H9 (cell line): ENCODE measurements around the gene CCDC28A. TPM values are rescaled to one million over a fixed set of nuclear protein-coding genes. Genes with fewer than 3 reads are reported as not detected.

ENCODE experiments used
- DNase-seq: peaks from one replicate; pipeline ENCODE4 v3.0.0-alpha.2; 2017
- H2AFZ ChIP-seq: one replicate; pipeline ENCODE4 v1.6.1; 2013; ENCODE audit warnings: mild to moderate bottlenecking, low read length, control low read depth, moderate library complexity
- H2AK5ac ChIP-seq: 2 replicates; pipeline ENCODE4 v1.6.1; 2013; ENCODE audit warnings: low read length, control low read depth, mixed read lengths; ENCODE audit not compliant: insufficient read length
- H2BK120ac ChIP-seq: one replicate; pipeline ENCODE4 v1.6.1; 2013; ENCODE audit warnings: low read depth, mild to moderate bottlenecking, low read length, control low read depth, inconsistent platforms; ENCODE audit not compliant: poor library complexity, severe bottlenecking
- H2BK12ac ChIP-seq: 2 replicates; pipeline ENCODE4 v1.6.1; 2013; ENCODE audit warnings: low read length, control low read depth, mixed read lengths, low read depth; ENCODE audit not compliant: insufficient read length
- H2BK15ac ChIP-seq: 2 replicates; pipeline ENCODE4 v1.6.1; 2013; ENCODE audit warnings: low read depth, low read length, control low read depth
- H2BK20ac ChIP-seq: one replicate; pipeline ENCODE4 v1.6.1; 2013; ENCODE audit warnings: low read depth, mild to moderate bottlenecking, low read length, control low read depth, inconsistent platforms; ENCODE audit not compliant: poor library complexity, severe bottlenecking
- H2BK5ac ChIP-seq: 2 replicates; pipeline ENCODE4 v1.6.1; 2013; ENCODE audit warnings: low read length, control low read depth, mixed read lengths; ENCODE audit not compliant: insufficient read length
- H3K14ac ChIP-seq: 2 replicates; pipeline ENCODE4 v1.6.1; 2013; ENCODE audit warnings: low read length, control low read depth; ENCODE audit not compliant: insufficient read depth
- H3K18ac ChIP-seq: 2 replicates; pipeline ENCODE4 v1.6.1; 2013; ENCODE audit warnings: low read depth, mild to moderate bottlenecking, mixed read lengths, low read length, control low read depth; ENCODE audit not compliant: insufficient read length
- H3K23ac ChIP-seq: 2 replicates; pipeline ENCODE4 v1.6.1; 2013; ENCODE audit warnings: low read length, control low read depth, mixed read lengths, low read depth; ENCODE audit not compliant: insufficient read length
- H3K23me2 ChIP-seq: 2 replicates; pipeline ENCODE4 v1.6.1; 2013; ENCODE audit warnings: low read depth, mild to moderate bottlenecking, mixed read lengths, low read length, control low read depth; ENCODE audit not compliant: insufficient read length, poor library complexity, severe bottlenecking
- H3K27ac ChIP-seq: 2 replicates; pipeline ENCODE4 v1.5.1; 2013; ENCODE audit warnings: low read length, control low read depth, mixed read lengths, low read depth; ENCODE audit not compliant: insufficient read length
- H3K27me3 ChIP-seq: 2 replicates; pipeline ENCODE4 v1.6.1; 2013; ENCODE audit warnings: low read length, control low read depth, inconsistent platforms; ENCODE audit not compliant: insufficient read depth
- H3K4ac ChIP-seq: 2 replicates; pipeline ENCODE4 v1.6.1; 2013; ENCODE audit warnings: low read depth, mild to moderate bottlenecking, control low read depth, inconsistent platforms, low read length, moderate library complexity
- H3K4me1 ChIP-seq: 2 replicates; pipeline ENCODE4 v1.6.1; 2013; ENCODE audit warnings: low read length, control low read depth, inconsistent platforms; ENCODE audit not compliant: insufficient read depth
- H3K4me2 ChIP-seq: 2 replicates; pipeline ENCODE4 v1.6.1; 2013; ENCODE audit warnings: low read length, control low read depth, mixed read lengths; ENCODE audit not compliant: insufficient read length, insufficient read depth
- H3K56ac ChIP-seq: 2 replicates; pipeline ENCODE4 v1.6.1; 2013; ENCODE audit warnings: low read depth, mild to moderate bottlenecking, mixed read lengths, low read length, control low read depth; ENCODE audit not compliant: insufficient read length
- H3K79me1 ChIP-seq: 2 replicates; pipeline ENCODE4 v1.6.1; 2013; ENCODE audit warnings: low read depth, mild to moderate bottlenecking, moderate library complexity, low read length, control low read depth, inconsistent platforms; ENCODE audit not compliant: insufficient read depth, poor library complexity, severe bottlenecking
- H3K79me2 ChIP-seq: 2 replicates; pipeline ENCODE4 v1.6.1; 2013; ENCODE audit warnings: low read length, control low read depth, inconsistent platforms; ENCODE audit not compliant: insufficient read depth
- H3K9ac ChIP-seq: 2 replicates; pipeline ENCODE4 v1.6.1; 2013; ENCODE audit warnings: low read length, control low read depth, mixed read lengths; ENCODE audit not compliant: insufficient read length; ENCODE audit errors: extremely low read depth
- H3K9me3 ChIP-seq: one replicate; pipeline ENCODE4 v1.6.1; 2013; ENCODE audit warnings: low read depth, low read length, inconsistent platforms; ENCODE audit not compliant: control insufficient read depth
- H3T11ph ChIP-seq: one replicate; pipeline ENCODE4 v1.6.1; 2013; ENCODE audit warnings: mild to moderate bottlenecking, low read length, control low read depth, inconsistent platforms
- H4K20me1 ChIP-seq: one replicate; pipeline ENCODE4 v1.6.1; 2013; ENCODE audit not compliant: control insufficient read depth, insufficient read length, insufficient read depth
- H4K5ac ChIP-seq: 2 replicates; pipeline ENCODE4 v1.6.1; 2013; ENCODE audit warnings: low read depth, mild to moderate bottlenecking, mixed read lengths, low read length, control low read depth; ENCODE audit not compliant: insufficient read length
- H4K8ac ChIP-seq: replicated peaks from 2 replicates; pipeline ENCODE4 v1.6.1; 2013; ENCODE audit warnings: low read length, control low read depth, mixed read lengths, low read depth; ENCODE audit not compliant: insufficient read length
- H4K91ac ChIP-seq: 2 replicates; pipeline ENCODE4 v1.6.1; 2013; ENCODE audit warnings: low read depth, mild to moderate bottlenecking, moderate library complexity, mixed read lengths, low read length, control low read depth; ENCODE audit not compliant: insufficient read length
- H3K27ac Mint-ChIP-seq, 3 experiments: 2 replicates in 2 of 3; 3 replicates in 1 of 3; pipeline ENCODE4 v1.8.0; 2020 to 2021; ENCODE audit warnings: mixed read lengths in 3 of 3, mild to moderate bottlenecking in 1 of 3, moderate library complexity in 1 of 3
- H3K27me3 Mint-ChIP-seq: 2 replicates; pipeline ENCODE4 v1.8.0; 2021; ENCODE audit warnings: low read depth, mild to moderate bottlenecking, moderate library complexity, mixed read lengths
- H3K36me3 Mint-ChIP-seq, 3 experiments: 2 replicates in 2 of 3; 3 replicates in 1 of 3; pipeline ENCODE4 v1.8.0; 2020 to 2021; ENCODE audit warnings: low read depth in 3 of 3, mixed read lengths in 3 of 3; ENCODE audit not compliant: insufficient read depth in 1 of 3
- H3K4me1 Mint-ChIP-seq, 2 experiments: 2 replicates each; pipeline ENCODE4 v1.8.0; 2020; ENCODE audit warnings: mixed read lengths in 2 of 2
- H3K4me3 Mint-ChIP-seq, 2 experiments: 2 replicates in 1 of 2; 3 replicates in 1 of 2; pipeline ENCODE4 v1.8.0; 2020 to 2021; ENCODE audit warnings: mild to moderate bottlenecking in 2 of 2, mixed read lengths in 2 of 2, moderate library complexity in 1 of 2
- H3K9me3 Mint-ChIP-seq, 2 experiments: 2 replicates in 1 of 2; 3 replicates in 1 of 2; pipeline ENCODE4 v1.8.0; 2020; ENCODE audit warnings: mild to moderate bottlenecking in 2 of 2, mixed read lengths in 2 of 2, moderate library complexity in 1 of 2
- WGBS: extraction: QIAGEN DNeasy Blood & Tissue Kit; methylation state at CpG from one replicate; pipeline ENCODE4 v1.1.7; 2013; ENCODE audit warnings: missing lambda C conversion rate, low lambda C conversion rate, mixed read lengths; ENCODE audit not compliant: insufficient read length; ENCODE audit errors: extremely low coverage; 5-methylcytosine and 5-hydroxymethylcytosine counted together
- total RNA-seq: library from RNA; stranded (reverse); gene quantifications from 2 replicates; pipeline ENCODE4 v1.2.1, GENCODE V29; 2021
- TF ChIP-seq, protein P1 (sequence below): fragments of 200-600 bp; sonication (generic); conservative IDR thresholded peaks from 3 replicates; pipeline ENCODE4 v1.8.0; 2021; ENCODE audit warnings: antibody characterized with exemption, mild to moderate bottlenecking

CCDC28A gene
- total RNA-seq, 1 experiment from 2014 or later: 12.9 TPM

DNA sequence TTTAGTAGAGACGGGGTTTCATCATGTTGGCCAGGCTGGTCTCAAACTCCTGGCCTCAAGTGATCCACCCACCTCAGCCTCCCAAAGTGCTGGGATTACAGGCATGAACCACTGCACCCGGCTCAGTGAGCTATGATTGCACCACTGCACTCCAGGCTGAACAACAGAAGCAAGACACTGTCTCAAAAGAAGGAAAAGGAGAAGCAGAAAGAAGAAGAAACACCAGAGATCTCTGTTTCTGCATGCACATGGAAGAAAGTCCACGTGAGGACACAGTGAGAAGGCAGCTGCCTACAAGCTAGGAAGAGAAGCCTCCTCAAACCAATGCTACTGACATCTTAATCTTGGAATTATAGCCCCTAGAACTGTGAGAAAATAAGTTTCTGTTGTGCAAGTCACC is 38.3 kb downstream of the CCDC28A start:
- DNase-seq: no peak
- no peak overlapping the region for H3K4me3 Mint-ChIP-seq
- H3K27me3 Mint-ChIP-seq: 0 out of 2 replicates have a peak, but pooled peaks cover 1% of the 10 kb centered on the region
- Histone ChIP-seq H3K27ac (no peak overlapping the region), H3K4ac (no peak overlapping the region), H3K4me2 (no peak overlapping the region), H3K56ac (no peak overlapping the region), H3K23ac (no peak overlapping the region), H2AFZ (no peak overlapping the region), H3K9ac (no peak overlapping the region), H4K8ac (no peak overlapping the region), H2BK120ac (no peak overlapping the region), H2AK5ac (no peak overlapping the region), H4K91ac (no peak overlapping the region), H4K5ac (no peak overlapping the region), H2BK15ac (no peak overlapping the region), H3K79me2 (no peaks in the 10 kb centered on the region), H3K4me1 (no peaks in the 10 kb centered on the region), H3T11ph (no peak overlapping the region), H2BK5ac (no peak overlapping the region), H3K18ac (no peak overlapping the region), H3K14ac (no peak overlapping the region), H4K20me1 (no peaks in the 10 kb centered on the region), H3K79me1 (no peaks in the 10 kb centered on the region), H3K23me2 (no peaks in the 10 kb centered on the region), H3K27me3 (no peaks in the 10 kb centered on the region), H2BK20ac (no peak overlapping the region), H2BK12ac (no peak overlapping the region), H3K9me3 (no peaks in the 10 kb centered on the region)
- H3K36me3 Mint-ChIP-seq: no peaks in the 10 kb centered on the region
- no CpG with 5 or more reads among the region's 3 CpGs for WGBS
- H3K4me1 Mint-ChIP-seq: peaks cover 0 to 6% of the 10 kb centered on the region in 2 experiments; a peak in 3 of 4 replicates
- no peak overlapping the region; a peak in 1 of 7 replicates for H3K27ac Mint-ChIP-seq
- no peaks in the 10 kb centered on the region; a peak in 1 of 5 replicates for H3K9me3 Mint-ChIP-seq
- TF ChIP-seq, protein P1, sequence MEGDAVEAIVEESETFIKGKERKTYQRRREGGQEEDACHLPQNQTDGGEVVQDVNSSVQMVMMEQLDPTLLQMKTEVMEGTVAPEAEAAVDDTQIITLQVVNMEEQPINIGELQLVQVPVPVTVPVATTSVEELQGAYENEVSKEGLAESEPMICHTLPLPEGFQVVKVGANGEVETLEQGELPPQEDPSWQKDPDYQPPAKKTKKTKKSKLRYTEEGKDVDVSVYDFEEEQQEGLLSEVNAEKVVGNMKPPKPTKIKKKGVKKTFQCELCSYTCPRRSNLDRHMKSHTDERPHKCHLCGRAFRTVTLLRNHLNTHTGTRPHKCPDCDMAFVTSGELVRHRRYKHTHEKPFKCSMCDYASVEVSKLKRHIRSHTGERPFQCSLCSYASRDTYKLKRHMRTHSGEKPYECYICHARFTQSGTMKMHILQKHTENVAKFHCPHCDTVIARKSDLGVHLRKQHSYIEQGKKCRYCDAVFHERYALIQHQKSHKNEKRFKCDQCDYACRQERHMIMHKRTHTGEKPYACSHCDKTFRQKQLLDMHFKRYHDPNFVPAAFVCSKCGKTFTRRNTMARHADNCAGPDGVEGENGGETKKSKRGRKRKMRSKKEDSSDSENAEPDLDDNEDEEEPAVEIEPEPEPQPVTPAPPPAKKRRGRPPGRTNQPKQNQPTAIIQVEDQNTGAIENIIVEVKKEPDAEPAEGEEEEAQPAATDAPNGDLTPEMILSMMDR: no peak
